Aorta (tissue), 5 donors: Measurements from ENCODE around the gene EIF4EBP2. TPM values are rescaled to one million over a fixed set of nuclear protein-coding genes. Genes with fewer than 3 reads are reported as not detected.

Experiments used
- ATAC-seq: fragments of 200-7000 bp; cut with Tn5 transposase; one replicate; pipeline ENCODE4 v1.9.1; 2022; ENCODE audit warnings: moderate library complexity; ENCODE audit not compliant: low FRiP score
- DNase-seq, 2 donors: peaks; one replicate each; pipeline ENCODE4 v3.0.0-alpha.2; 2020
- H3K27ac ChIP-seq, 2 donors: one replicate each; pipeline ENCODE4 v1.5.1; 2013; ENCODE audit warnings: low read length in 2 of 2, mild to moderate bottlenecking in 2 of 2, moderate library complexity in 2 of 2, control low read depth in 1 of 2, inconsistent platforms in 1 of 2, low read depth in 1 of 2
- H3K27me3 ChIP-seq, 2 donors: one replicate each; pipeline ENCODE4 v1.6.1; 2013; ENCODE audit warnings: control low read depth in 1 of 2, low read length in 1 of 2, mild to moderate bottlenecking in 1 of 2, moderate library complexity in 1 of 2; ENCODE audit not compliant: insufficient read depth in 2 of 2, control insufficient read depth in 1 of 2
- H3K36me3 ChIP-seq, 2 donors: one replicate each; pipeline ENCODE4 v1.6.1; 2013; ENCODE audit warnings: control low read depth in 1 of 2, low read length in 1 of 2, mild to moderate bottlenecking in 1 of 2; ENCODE audit not compliant: insufficient read depth in 2 of 2, control insufficient read depth in 1 of 2
- H3K4me1 ChIP-seq, 2 donors: one replicate each; pipeline ENCODE4 v1.6.1; 2013; ENCODE audit warnings: low read length in 2 of 2, control low read depth in 1 of 2, mild to moderate bottlenecking in 1 of 2, moderate library complexity in 1 of 2; ENCODE audit not compliant: insufficient read depth in 2 of 2, control insufficient read depth in 1 of 2
- H3K4me3 ChIP-seq, 2 donors: one replicate each; pipeline ENCODE4 v1.5.1; 2013; ENCODE audit warnings: low read length in 2 of 2, control low read depth in 1 of 2, mild to moderate bottlenecking in 1 of 2
- H3K9me3 ChIP-seq: one replicate; pipeline ENCODE4 v1.6.1; 2013; ENCODE audit warnings: mild to moderate bottlenecking, low read length; ENCODE audit not compliant: control insufficient read depth
- WGBS, 2 donors: extraction: QIAGEN DNeasy Blood & Tissue Kit; methylation state at CpG; one replicate each; pipeline ENCODE4 v1.1.7; 2013; 5-methylcytosine and 5-hydroxymethylcytosine counted together
- intact Hi-C, 2 donors: fragments of 100-400 bp; cut with DNase I; formaldehyde crosslinking; loops; one replicate each; pipeline versions ENCODE4 v1.14.2 to v1.15.0; 2022
- polyA plus RNA-seq, 2 donors: library from polyadenylated mRNA; stranded (reverse); fragments of 200-250 nt; gene quantifications; one replicate each; pipeline ENCODE4 v1.2.3, GENCODE V29; 2013
- total RNA-seq, 2 donors: library from RNA; stranded (reverse); fragmentation: NEBNext Ultra II Directional; extraction: Animal tissue kit (Norgen Biotek cat#: 25700); gene quantifications; one replicate each; pipeline ENCODE4 v1.2.1, GENCODE V29; 2021
- donor health status: healthy with polysubstance abuse.
- donor health status: Bipolar disorder and iron deficiency.
- donor health status: DM: no; HTN: no; CAD: no.
- donor health status: DM: no; HTN: no; CAD: no.
- donor health status: DM: yes; HTN: yes; CAD: no.

EIF4EBP2 gene
- total and polyA plus RNA-seq, 4 donors: 27.6 to 60.5 (median 44.8) TPM

DNA sequence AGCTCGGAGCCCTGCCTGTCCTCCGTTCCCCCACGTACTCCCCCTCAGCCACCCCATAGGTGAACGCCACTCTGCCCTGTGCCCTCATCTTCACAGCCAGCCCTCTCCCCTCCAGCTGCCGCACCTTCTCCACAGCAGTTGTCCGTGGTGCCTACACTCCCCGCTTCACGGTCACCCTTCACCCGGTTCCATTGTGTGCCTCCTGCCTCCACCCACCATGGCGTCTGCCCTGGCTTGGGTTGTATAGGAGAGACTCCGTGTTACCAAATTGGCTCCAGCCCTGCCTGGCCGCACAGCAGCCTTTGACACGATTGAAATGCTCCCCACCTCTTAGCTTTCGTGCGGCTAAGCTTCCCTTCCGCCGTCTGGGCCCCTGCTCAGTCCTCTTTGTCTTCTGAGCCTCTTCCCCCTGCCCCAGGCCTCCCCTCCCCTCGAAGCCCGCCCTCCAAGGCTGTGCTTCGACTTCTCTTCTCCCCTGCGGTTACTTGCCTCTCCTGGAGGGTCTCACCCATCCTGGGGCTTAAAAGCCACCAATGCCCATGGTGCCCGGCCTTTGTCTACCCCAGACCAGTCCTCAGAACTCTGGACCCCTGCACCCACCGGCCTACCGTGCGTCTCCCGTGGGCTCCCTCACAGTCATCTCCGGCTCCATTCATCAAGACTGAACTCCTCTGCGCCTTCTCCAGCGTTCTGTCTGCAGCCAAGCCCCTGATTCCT lies 56.0 kb downstream of the EIF4EBP2 start:
- DNase-seq (no peak), ATAC-seq (no peak)
- Histone ChIP-seq H3K36me3 (no peaks in the 10 kb centered on the region), H3K4me1 (no peaks in the 10 kb centered on the region), H3K27me3 (no peaks in the 10 kb centered on the region), H3K27ac (no peak overlapping the region), H3K4me3 (no peak overlapping the region), H3K9me3 (no peaks in the 10 kb centered on the region)
- WGBS, 2 donors: 88 to 89% methylated on average over 29 of the region's 29 CpGs
- intact Hi-C loops: loop anchor here (2.0 to 5.0 kb wide), 3 partner anchors 81 to 302 kb away; no protein-coding TSS in a partner anchor

DNA sequence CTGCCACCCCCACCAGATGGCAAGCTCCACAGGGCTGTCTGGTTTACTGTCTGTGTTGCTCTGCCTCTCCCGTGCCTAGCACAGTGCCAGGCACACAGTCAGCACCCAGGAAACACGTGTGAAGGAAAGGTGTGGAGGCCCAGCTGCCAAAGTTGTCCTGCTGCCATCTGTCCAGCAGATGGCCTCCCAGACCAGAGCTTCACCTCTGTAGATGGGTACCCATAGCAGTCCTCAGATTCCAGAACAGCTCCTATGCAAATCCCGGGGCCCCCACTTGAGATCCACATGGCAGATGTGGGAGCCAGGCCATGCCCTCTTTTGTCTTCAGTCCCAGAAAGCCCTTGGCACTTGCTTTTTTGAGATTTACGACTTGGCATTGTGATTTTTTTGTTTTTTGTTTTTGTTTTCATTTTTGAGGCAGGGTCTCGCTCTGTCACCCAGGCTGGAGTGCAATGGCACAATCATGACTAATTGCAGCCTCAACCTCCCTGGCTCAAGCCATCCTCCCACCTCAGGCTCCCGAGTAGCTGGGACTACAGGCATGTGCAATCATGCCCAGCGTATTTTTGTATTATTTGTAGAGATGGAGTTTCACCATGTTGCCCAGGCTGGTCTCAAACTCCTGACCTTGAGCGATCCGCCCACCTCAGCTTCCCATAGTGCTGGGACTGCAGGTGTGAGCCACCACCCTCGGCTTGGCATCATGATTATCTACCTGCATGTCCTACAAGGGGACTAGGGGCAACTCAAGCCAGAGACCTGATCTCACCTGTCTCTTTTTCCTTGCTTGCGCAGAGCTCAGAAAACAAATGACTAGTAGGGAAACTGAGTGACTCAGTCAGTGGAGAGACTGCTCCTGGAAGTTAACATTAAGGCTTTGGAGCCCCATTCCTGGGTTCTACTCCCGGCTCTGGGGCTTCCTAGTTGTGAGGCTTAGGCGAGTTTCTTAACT lies 57.7 kb downstream of the EIF4EBP2 start:
- DNase-seq: peak in 1 of 2 donors; percentile 81
- Histone ChIP-seq H3K4me1 (no peaks in the 10 kb centered on the region), H3K36me3 (no peaks in the 10 kb centered on the region), H3K4me3 (no peak overlapping the region), H3K9me3 (no peaks in the 10 kb centered on the region), H3K27ac (no peak overlapping the region), H3K27me3 (no peaks in the 10 kb centered on the region)
- intact Hi-C loops: loop anchor here (2.0 to 5.0 kb wide), 4 partner anchors 77 to 301 kb away; no protein-coding TSS in a partner anchor
- peak; percentile 70 for ATAC-seq
- WGBS, 2 donors: 36 to 39% methylated on average over 13 of the region's 13 CpGs

DNA sequence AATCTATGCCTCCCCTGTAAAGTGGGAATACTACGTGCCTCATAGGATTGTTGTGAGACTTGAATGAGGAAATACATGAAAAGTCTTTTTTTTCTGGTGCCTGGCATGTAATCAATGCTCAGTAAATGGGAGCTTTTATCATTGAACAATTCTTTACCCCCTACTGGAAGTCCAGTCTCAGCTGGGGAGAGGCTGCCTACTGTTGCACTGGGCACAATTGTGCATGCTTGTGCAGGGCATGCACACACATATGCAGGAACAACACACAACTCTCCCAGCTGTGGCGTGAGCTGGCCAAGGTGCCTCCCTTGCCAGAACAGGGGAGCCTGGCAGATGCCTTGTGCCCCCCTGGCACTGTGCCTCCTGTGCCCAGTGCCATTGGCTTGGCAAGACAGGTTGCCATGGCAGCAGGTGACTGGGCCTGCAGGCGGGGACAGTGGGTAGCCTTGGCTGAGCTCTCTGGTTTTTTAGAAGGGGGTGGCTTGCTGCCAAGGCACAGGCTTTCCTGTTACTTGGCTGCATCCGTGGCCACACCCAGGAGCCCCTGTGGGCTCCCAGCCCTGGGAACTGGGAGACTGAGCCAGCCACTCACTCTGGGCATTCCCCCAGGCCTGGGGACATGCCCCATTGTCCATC lies 58.5 kb downstream of the EIF4EBP2 start:
- Histone ChIP-seq H3K36me3 (no peaks in the 10 kb centered on the region), H3K9me3 (no peaks in the 10 kb centered on the region), H3K4me1 (no peaks in the 10 kb centered on the region), H3K4me3 (no peak overlapping the region), H3K27me3 (no peaks in the 10 kb centered on the region), H3K27ac (no peak overlapping the region)
- intact Hi-C loops: loop anchor here in 1 of 2 donors (2.0 to 5.0 kb wide), 2 partner anchors 76 to 300 kb away; no protein-coding TSS in a partner anchor
- ATAC-seq (peak; percentile 77), DNase-seq (peak; percentile 90 to 91)
- WGBS, 2 donors: 1 to 3% methylated on average over 4 of the region's 4 CpGs

DNA sequence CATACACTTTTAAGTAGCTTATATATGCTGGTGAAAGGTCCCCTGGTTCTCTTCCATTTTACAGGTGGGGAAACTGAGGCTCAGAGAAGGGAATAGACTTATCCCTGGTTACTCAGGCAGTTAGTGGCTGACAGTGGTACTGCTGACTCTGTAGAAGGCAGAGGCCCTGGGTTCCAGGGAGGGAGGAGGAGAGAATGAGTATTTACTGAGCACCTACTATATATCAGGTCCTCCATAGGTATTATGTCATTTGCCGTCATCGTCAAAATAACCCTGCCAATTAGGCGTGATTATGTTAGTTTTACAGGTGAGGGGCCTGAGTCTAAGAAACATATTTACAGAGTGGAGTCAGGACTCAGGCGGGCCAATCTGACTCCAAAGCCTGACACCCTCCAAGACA lies 61.3 kb downstream of the EIF4EBP2 start:
- Histone ChIP-seq H3K4me3 (no peak overlapping the region), H3K36me3 (no peaks in the 10 kb centered on the region), H3K27ac (no peak overlapping the region), H3K4me1 (no peaks in the 10 kb centered on the region), H3K9me3 (no peaks in the 10 kb centered on the region), H3K27me3 (no peaks in the 10 kb centered on the region)
- DNase-seq (no peak), ATAC-seq (no peak)
- 98 to 99% methylated on average over 4 of the region's 4 CpGs for WGBS, 2 donors
- intact Hi-C loops: no loop called here

DNA sequence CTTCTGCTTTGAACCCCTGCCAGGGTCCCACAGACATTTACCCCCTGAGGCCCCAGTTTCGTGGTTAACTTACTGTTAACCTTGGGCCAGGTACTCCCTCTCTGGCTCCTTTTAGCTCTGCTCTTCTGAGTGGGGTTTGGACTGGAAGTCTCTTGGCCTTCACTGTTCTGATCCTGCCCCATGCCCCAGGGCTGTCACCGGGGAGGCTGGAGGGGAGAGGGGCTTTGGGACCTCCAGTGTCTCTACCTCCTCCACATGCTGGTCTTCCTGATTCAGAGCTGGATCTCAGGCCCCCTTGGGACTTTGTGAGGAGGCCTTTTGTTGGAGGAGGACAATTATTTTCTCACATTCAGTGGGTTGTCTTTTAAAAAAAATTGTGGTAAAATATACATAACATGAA lies 61.9 kb downstream of the EIF4EBP2 start:
- H3K4me1 ChIP-seq: no peaks in the 10 kb centered on the region
- H3K27ac ChIP-seq: no peak overlapping the region
- no peaks in the 10 kb centered on the region for H3K27me3 ChIP-seq
- H3K9me3 ChIP-seq: no peaks in the 10 kb centered on the region
- DNase-seq (no peak), ATAC-seq (no peak)
- intact Hi-C loops: no loop called here
- no peaks in the 10 kb centered on the region for H3K36me3 ChIP-seq
- 92 to 100% methylated on average over 2 of the region's 2 CpGs for WGBS, 2 donors
- H3K4me3 ChIP-seq: no peak overlapping the region

DNA sequence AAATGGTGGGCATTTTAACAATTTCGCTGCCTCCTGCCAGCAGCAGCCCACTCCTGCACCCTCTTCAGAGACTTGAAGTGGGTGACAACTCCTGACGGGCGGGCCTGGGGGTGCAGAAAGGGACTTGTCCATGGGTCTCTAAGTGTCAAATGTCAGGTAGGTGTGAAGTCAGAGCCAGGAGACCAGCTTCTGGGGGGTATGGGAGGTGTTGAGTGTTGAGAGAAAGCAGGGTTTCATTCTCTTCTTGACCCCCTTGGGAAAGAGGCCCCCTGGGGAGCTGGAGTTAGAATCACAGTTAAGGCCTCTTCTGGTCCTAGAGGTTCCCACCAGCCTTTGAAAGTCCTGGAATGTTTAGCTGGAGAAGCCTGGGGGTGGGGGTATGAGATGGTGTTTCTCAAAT lies 63.0 kb downstream of the EIF4EBP2 start:
- H3K4me3 ChIP-seq: no peak overlapping the region
- H3K27me3 ChIP-seq: no peaks in the 10 kb centered on the region
- intact Hi-C loops: no loop called here
- DNase-seq (no peak), ATAC-seq (no peak)
- no peaks in the 10 kb centered on the region for H3K36me3 ChIP-seq
- no peaks in the 10 kb centered on the region for H3K9me3 ChIP-seq
- 93 to 100% methylated on average over 3 of the region's 3 CpGs for WGBS, 2 donors
- no peak overlapping the region for H3K27ac ChIP-seq
- no peaks in the 10 kb centered on the region for H3K4me1 ChIP-seq

DNA sequence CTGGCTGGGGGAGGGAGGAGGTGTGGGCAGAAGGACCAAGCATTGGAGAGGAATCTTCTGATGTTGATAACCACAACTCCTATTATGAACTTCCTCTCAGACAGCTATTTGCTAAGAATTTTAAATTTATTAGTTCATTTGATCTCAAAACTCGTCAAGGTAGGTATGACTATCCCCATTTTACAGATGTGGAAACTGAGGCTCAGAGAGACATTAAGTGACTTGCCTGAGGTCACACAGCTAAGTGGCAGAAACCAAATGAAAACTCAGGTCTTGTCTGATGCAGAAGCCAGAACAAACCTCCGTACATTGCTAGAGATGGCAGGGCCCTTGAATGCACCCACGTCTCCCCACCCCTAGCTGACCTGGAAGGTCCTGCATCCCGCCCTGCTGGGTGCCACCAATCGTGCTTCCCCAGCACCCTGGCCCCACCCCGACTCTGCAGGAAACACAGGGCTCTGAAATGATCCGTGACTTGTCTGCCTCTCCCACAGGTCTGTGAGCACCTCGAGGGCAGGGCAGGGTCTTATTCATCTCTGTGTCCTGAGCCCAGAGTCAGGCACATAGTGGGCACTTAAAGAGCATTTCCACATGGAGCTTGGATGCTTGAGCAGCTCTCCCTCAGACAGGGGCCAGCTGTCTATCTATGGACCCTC lies 69.0 kb downstream of the EIF4EBP2 start:
- H3K4me3 ChIP-seq: no peak overlapping the region
- H3K9me3 ChIP-seq: no peaks in the 10 kb centered on the region
- 90 to 91% methylated on average over 8 of the region's 8 CpGs for WGBS, 2 donors
- DNase-seq (no peak), ATAC-seq (no peak)
- no peaks in the 10 kb centered on the region for H3K4me1 ChIP-seq
- no peak overlapping the region for H3K27ac ChIP-seq
- intact Hi-C loops: no loop called here
- no peaks in the 10 kb centered on the region for H3K36me3 ChIP-seq
- H3K27me3 ChIP-seq: no peaks in the 10 kb centered on the region

DNA sequence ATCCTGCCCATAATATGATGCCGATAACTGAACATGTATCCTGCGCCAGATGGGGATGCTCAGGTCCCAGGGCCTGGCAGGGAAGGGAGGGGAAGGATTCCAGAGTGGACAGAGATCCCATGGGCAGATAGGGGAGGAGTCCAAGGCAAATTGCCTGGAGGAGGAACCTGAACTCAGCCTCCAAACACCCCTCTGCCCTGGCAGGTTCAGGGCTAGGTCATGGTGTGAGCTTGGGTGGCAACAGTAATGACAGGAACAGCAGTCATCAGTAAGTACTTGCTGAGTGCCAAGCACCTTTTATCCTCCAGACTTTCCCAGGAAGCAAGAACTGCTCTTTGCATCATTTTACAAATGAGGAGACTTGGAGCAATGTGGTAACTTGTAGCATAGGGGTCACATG lies 70.8 kb downstream of the EIF4EBP2 start:
- no peaks in the 10 kb centered on the region for H3K36me3 ChIP-seq
- H3K27me3 ChIP-seq: no peaks in the 10 kb centered on the region
- no peak for DNase-seq
- no peaks in the 10 kb centered on the region for H3K9me3 ChIP-seq
- 96 to 99% methylated on average over 2 of the region's 2 CpGs for WGBS, 2 donors
- no peak overlapping the region for H3K4me3 ChIP-seq
- H3K27ac ChIP-seq: no peak overlapping the region
- intact Hi-C loops: no loop called here
- H3K4me1 ChIP-seq: no peaks in the 10 kb centered on the region
- no peak for ATAC-seq
